A549 (cell line): ENCODE measurements around the gene WNT5B. TPM values are rescaled to one million over a fixed set of nuclear protein-coding genes. Genes with fewer than 3 reads are reported as not detected.

Experiments
- ATAC-seq, 2 experiments: fragments of 200-7000 bp in 1 of 2; fragments of >200 bp in 1 of 2; cut with Nextera tagmentation in 1 of 2; cut with Tn5 transposase in 1 of 2; 3 replicates each; pipeline versions ENCODE4 v1.8.0 to v1.9.1; 2018 to 2020; ENCODE audit warnings: mild to moderate bottlenecking in 1 of 2, moderate library complexity in 1 of 2
- CTCF ChIA-PET: fragments of 300-600 bp; sonication (Branson Sonifier 250); formaldehyde crosslinking; extraction: SDS; loops from one replicate; lab custom pipeline; 2021; ENCODE audit warnings: antibody characterized with exemption, inconsistent platforms; lab: Yijun Ruan, JAX
- POLR2A ChIA-PET: fragments of 350-600 bp; formaldehyde crosslinking; extraction: SDS; loops from one replicate; lab custom pipeline; 2021; ENCODE audit warnings: antibody characterized with exemption, inconsistent platforms; lab: Yijun Ruan, JAX
- DNase-seq, 2 experiments: peaks; one replicate each; pipeline versions ENCODE4 v3.0.0 to v3.0.0-alpha.2; 2011 to 2016; ENCODE audit warnings: low read depth in 1 of 2, low spot score in 1 of 2
- FAIRE-seq: peaks from 2 replicates; lab custom pipeline; 2011; peaks lifted over from hg19 to GRCh38; lab: Jason Lieb, UNC
- H3K27ac ChIP-seq, 2 experiments: fragments of >200 bp; sonication (Bioruptor Twin); formaldehyde crosslinking; 3 replicates each; pipeline ENCODE4 v1.5.1; 2016 to 2017
- H3K4me1 ChIP-seq: fragments of >200 bp; sonication (Bioruptor Twin); formaldehyde crosslinking; 3 replicates; pipeline ENCODE4 v1.6.1; 2016
- H3K4me2 ChIP-seq: fragments of >200 bp; sonication (Bioruptor Twin); formaldehyde crosslinking; 3 replicates; pipeline ENCODE4 v1.6.1; 2016
- H3K4me3 ChIP-seq: fragments of >200 bp; sonication (Bioruptor Twin); formaldehyde crosslinking; 3 replicates; pipeline ENCODE4 v1.5.1; 2016
- H3K9me3 ChIP-seq: fragments of >200 bp; sonication (Bioruptor Twin); formaldehyde crosslinking; 3 replicates; pipeline ENCODE4 v1.6.1; 2016
- ATOH8 ChIP-seq: fragments of 250-450 bp; sonication (Bioruptor Pico); IDR thresholded peaks from 2 replicates; pipeline ENCODE4 v1.5.0; 2020; ENCODE audit warnings: low read depth, mild to moderate bottlenecking, moderate library complexity
- BHLHE40 ChIP-seq: IDR thresholded peaks from 2 replicates; pipeline ENCODE4 v1.6.1; 2012; ENCODE audit warnings: low read depth, low read length, inconsistent platforms
- CBX2 ChIP-seq: fragments of 200-600 bp; sonication (generic); IDR thresholded peaks from 2 replicates; pipeline ENCODE4 v1.6.1; 2016; ENCODE audit warnings: low read depth, mild to moderate bottlenecking, borderline replicate concordance
- CEBPB ChIP-seq, 2 experiments: fragments of >200 bp in 1 of 2; sonication (Bioruptor Twin) in 1 of 2; formaldehyde crosslinking in 1 of 2; IDR thresholded peaks; 2 replicates each; pipeline ENCODE4 v1.6.1; 2012 to 2016
- CHD2 ChIP-seq: fragments of 150-350 bp; IDR thresholded peaks from 2 replicates; pipeline ENCODE4 v1.6.1; 2014; ENCODE audit warnings: low read length; ENCODE audit not compliant: partially characterized antibody
- CTCF ChIP-seq: fragments of >200 bp; sonication (Bioruptor Twin); formaldehyde crosslinking; IDR thresholded peaks from 3 replicates; pipeline ENCODE4 v1.5.1; 2016
- E2F6 ChIP-seq: IDR thresholded peaks from 2 replicates; pipeline ENCODE4 v1.6.1; 2012; ENCODE audit warnings: low read depth, borderline replicate concordance
- EP300 ChIP-seq, 2 experiments: fragments of >200 bp; sonication (Bioruptor Twin); formaldehyde crosslinking; IDR thresholded peaks; 2 replicates in 1 of 2; 3 replicates in 1 of 2; pipeline ENCODE4 v1.6.1; 2016 to 2017
- FOSL2 ChIP-seq, 2 experiments: fragments of 450-650 bp in 1 of 2; fragments of >200 bp in 1 of 2; sonication (Bioruptor Twin) in 1 of 2; formaldehyde crosslinking; IDR thresholded peaks; 2 replicates each; pipeline versions ENCODE4 v1.5.0 to v1.6.1; 2016 to 2020; ENCODE audit warnings: mild to moderate bottlenecking in 1 of 2, moderate library complexity in 1 of 2
- GATA3 ChIP-seq: IDR thresholded peaks from 2 replicates; pipeline ENCODE4 v1.6.1; 2012; ENCODE audit warnings: borderline replicate concordance
- HDAC2 ChIP-seq: fragments of 200-600 bp; sonication (generic); IDR thresholded peaks from 2 replicates; pipeline ENCODE4 v1.6.1; 2016
- HEYL ChIP-seq: fragments of 250-450 bp; sonication (Bioruptor Pico); IDR thresholded peaks from 2 replicates; pipeline ENCODE4 v1.8.0; 2021; ENCODE audit warnings: mild to moderate bottlenecking, moderate library complexity
- HOXB13 ChIP-seq: fragments of 250-450 bp; sonication (Bioruptor Pico); IDR thresholded peaks from 2 replicates; pipeline ENCODE4 v1.5.0; 2020; ENCODE audit warnings: low read depth, mild to moderate bottlenecking, moderate library complexity
- HOXB5 ChIP-seq: fragments of 250-450 bp; sonication (Bioruptor Pico); IDR thresholded peaks from 2 replicates; pipeline ENCODE4 v1.5.0; 2020; ENCODE audit warnings: mild to moderate bottlenecking, moderate library complexity
- JUN ChIP-seq, 2 experiments: fragments of >200 bp; sonication (Bioruptor Twin); formaldehyde crosslinking; IDR thresholded peaks; 2 replicates in 1 of 2; 3 replicates in 1 of 2; pipeline ENCODE4 v1.6.1; 2016 to 2017
- MAFK ChIP-seq: fragments of 450-650 bp; IDR thresholded peaks from 2 replicates; pipeline ENCODE4 v1.6.1; 2014; ENCODE audit not compliant: partially characterized antibody
- MAX ChIP-seq: IDR thresholded peaks from 2 replicates; pipeline ENCODE4 v1.6.1; 2012
- MAZ ChIP-seq: fragments of 150-350 bp; IDR thresholded peaks from 2 replicates; pipeline ENCODE4 v1.6.1; 2014; ENCODE audit warnings: antibody characterized with exemption, low read depth, low read length, borderline replicate concordance
- NR3C1 ChIP-seq: fragments of >200 bp; sonication (Bioruptor Twin); formaldehyde crosslinking; IDR thresholded peaks from 3 replicates; pipeline ENCODE4 v1.6.1; 2017
- PBX3 ChIP-seq: IDR thresholded peaks from 2 replicates; pipeline ENCODE4 v1.6.1; 2012
- POLR2A ChIP-seq: IDR thresholded peaks from 2 replicates; pipeline ENCODE4 v1.6.1; 2012; ENCODE audit warnings: mild to moderate bottlenecking, low read length
- RAD21 ChIP-seq, 2 experiments: fragments of >200 bp in 1 of 2; sonication (Bioruptor Twin) in 1 of 2; formaldehyde crosslinking in 1 of 2; IDR thresholded peaks in 1 of 2; conservative IDR thresholded peaks in 1 of 2; 2 replicates in 1 of 2; 3 replicates in 1 of 2; pipeline ENCODE4 v1.6.1; 2012 to 2018; ENCODE audit warnings: inconsistent platforms in 1 of 2
- RCOR1 ChIP-seq: fragments of 150-350 bp; IDR thresholded peaks from 2 replicates; pipeline ENCODE4 v1.6.1; 2014; ENCODE audit warnings: antibody characterized with exemption, low read length, low read depth
- SMC3 ChIP-seq: fragments of >200 bp; sonication (Bioruptor Twin); formaldehyde crosslinking; IDR thresholded peaks from 3 replicates; pipeline ENCODE4 v1.6.1; 2018; ENCODE audit warnings: inconsistent platforms
- SREBF2 ChIP-seq: fragments of 450-650 bp; IDR thresholded peaks from 2 replicates; pipeline ENCODE4 v1.6.1; 2014; ENCODE audit warnings: mild to moderate bottlenecking, moderate library complexity
- TFCP2L1 ChIP-seq: fragments of 250-450 bp; sonication (Bioruptor Pico); IDR thresholded peaks from 2 replicates; pipeline ENCODE4 v1.5.0; 2021; ENCODE audit warnings: mild to moderate bottlenecking
- USF2 ChIP-seq: fragments of 450-650 bp; IDR thresholded peaks from 2 replicates; pipeline ENCODE4 v1.6.1; 2014; ENCODE audit warnings: antibody characterized with exemption
- WGBS: methylation state at CpG from one replicate; pipeline ENCODE4 v1.1.6; 2017; ENCODE audit errors: missing lambda C conversion rate; 5-methylcytosine and 5-hydroxymethylcytosine counted together
- polyA plus RNA-seq, 4 experiments: library from polyadenylated mRNA; depleted of rRNA in 3 of 4; stranded (reverse); fragments of >200 nt; fragmentation: RNase III in 1 of 4; extraction: RNeasy Plus Mini Kit Qiagen cat#74134 plus additional on column Dnase treatment in 1 of 4; gene quantifications; 2 replicates in 3 of 4; 3 replicates in 1 of 4; pipeline ENCODE4 v1.2.3, GENCODE V29; 2011 to 2017

Gene WNT5B
- polyA plus RNA-seq, 2 of the 4 experiments (the other 2 are of a cell fraction), result 1.3 to 1.6 TPM

GRCh38 chr12:1605129-1606020, 23.7 kb upstream of the WNT5B start:
- CTCF ChIA-PET, result interaction anchor here (0.6 to 2.8 kb wide), 27 partner anchors 10 to 1035 kb away, joined by 3 to 22 read pairs (median 4); partner anchors contain the start of genes RAD52 and WNT5B
- Histone ChIP-seq H3K4me2 (peak overlapping the region; percentile 97), H3K4me1 (peaks cover 24% of the 10 kb centered on the region), H3K4me3 (peak overlapping the region; percentile 48), H3K27ac (peak overlapping the region; percentile 63 to 83), H3K9me3 (no peaks in the 10 kb centered on the region)
- ATAC-seq (peak; percentile 91 to 92), FAIRE-seq (peak; percentile 54), DNase-seq (peak; percentile 86 to 88)
- TF ChIP-seq EP300 (IDR thresholded peaks at IDR 0.05), result no peak
- TF ChIP-seq SMC3, result peak; percentile 44; the same call in 2 of the 3 replicates
- no peak for TF ChIP-seq HOXB5 (CRISPR knock-in tag)
- no peak for TF ChIP-seq ATOH8 (CRISPR knock-in tag)
- TF ChIP-seq MAFK, result peak; percentile 83
- TF ChIP-seq JUN (IDR thresholded peaks at IDR 0.05), result 0 out of 5 replicates have a peak, but pooled peaks of 1 of the 2 experiments have one; percentile 39
- no peak for TF ChIP-seq GATA3
- no peak for TF ChIP-seq HDAC2
- no peak for TF ChIP-seq NR3C1
- no peak for TF ChIP-seq PBX3
- peak; percentile 81 for TF ChIP-seq CTCF
- TF ChIP-seq MAX, result peak; percentile 43; the same call in 1 of the 2 replicates
- TF ChIP-seq RAD21 (conservative IDR thresholded peaks at IDR 0.05 in 1 of 2, IDR thresholded peaks at IDR 0.05 in 1 of 2), result peak; percentile 81 to 89
- TF ChIP-seq CBX2, result no peak
- TF ChIP-seq E2F6, result peak; percentile 18; the same call in 1 of the 2 replicates
- TF ChIP-seq HEYL (CRISPR knock-in tag), result no peak
- 0 out of 2 replicates have a peak, but pooled peaks have one; percentile 6 for TF ChIP-seq RCOR1
- POLR2A ChIA-PET, result interaction anchor here (2.0 kb wide), 1 partner anchor 25 kb away, joined by 6 read pairs; no protein-coding TSS in a partner anchor
- under 1% methylated on average over 22 of the region's 22 CpGs for WGBS

- ChIA-PET CTCF (interaction anchor here (0.6 to 2.8 kb wide), 19 partner anchors 9 to 1036 kb away, joined by 3 to 22 read pairs (median 4); partner anchors contain the start of genes RAD52 and WNT5B), POLR2A (interaction anchor here (2.0 kb wide), 1 partner anchor 24 kb away, joined by 6 read pairs; no protein-coding TSS in a partner anchor)
- FAIRE-seq (no peak), DNase-seq (peak; percentile 80 to 87), ATAC-seq (peak; percentile 78 to 82)
- H3K4me1 ChIP-seq, result peaks cover 24% of the 10 kb centered on the region
- WGBS, result 3% methylated on average over 12 of the region's 12 CpGs
- peak overlapping the region; percentile 48 for H3K4me3 ChIP-seq
- peak overlapping the region; percentile 97 for H3K4me2 ChIP-seq
- no peaks in the 10 kb centered on the region for H3K9me3 ChIP-seq
- peak overlapping the region; percentile 63 to 83 for H3K27ac ChIP-seq
- no peak for TF ChIP-seq MAZ
- no peak for TF ChIP-seq TFCP2L1
- peak; percentile 59 for TF ChIP-seq USF2
- TF ChIP-seq CHD2, result no peak
- peak in 1 of 2 experiments; percentile 72; a peak in 2 of 4 replicates for TF ChIP-seq CEBPB (IDR thresholded peaks at IDR 0.05)
- 0 out of 5 replicates have a peak, but pooled peaks of 1 of the 2 experiments have one; percentile 14 for TF ChIP-seq JUN (IDR thresholded peaks at IDR 0.05)
- TF ChIP-seq SREBF2, result no peak
- TF ChIP-seq FOSL2 (IDR thresholded peaks at IDR 0.05), result 0 out of 2 replicates have a peak, but pooled peaks have one; percentile 45
- peak; percentile 70 for TF ChIP-seq FOSL2 (CRISPR knock-in tag; IDR thresholded peaks at IDR 0.05)
- no peak for TF ChIP-seq GATA3
- no peak for TF ChIP-seq BHLHE40
- TF ChIP-seq MAX, result peak; percentile 48; the same call in 1 of the 2 replicates
- peak; percentile 44 for TF ChIP-seq E2F6
- TF ChIP-seq POLR2A, result 0 out of 2 replicates have a peak, but pooled peaks have one; percentile 15
- no peak for TF ChIP-seq HOXB13 (CRISPR knock-in tag)
Measured at GRCh38 chr12:1606021-1606622, 22.9 kb upstream of the WNT5B start.
